ENCODE results near the gene DNASE1L3. TPM values are rescaled to one million over a fixed set of nuclear protein-coding genes. Genes with fewer than 3 reads are reported as not detected.

Gene DNASE1L3
- total and polyA plus RNA-seq, 2 of the 13 experiments (the other 11 are each of a cell fraction or from before 2014, with no cell fraction given): 0.86 to 1.7 TPM

DNA sequence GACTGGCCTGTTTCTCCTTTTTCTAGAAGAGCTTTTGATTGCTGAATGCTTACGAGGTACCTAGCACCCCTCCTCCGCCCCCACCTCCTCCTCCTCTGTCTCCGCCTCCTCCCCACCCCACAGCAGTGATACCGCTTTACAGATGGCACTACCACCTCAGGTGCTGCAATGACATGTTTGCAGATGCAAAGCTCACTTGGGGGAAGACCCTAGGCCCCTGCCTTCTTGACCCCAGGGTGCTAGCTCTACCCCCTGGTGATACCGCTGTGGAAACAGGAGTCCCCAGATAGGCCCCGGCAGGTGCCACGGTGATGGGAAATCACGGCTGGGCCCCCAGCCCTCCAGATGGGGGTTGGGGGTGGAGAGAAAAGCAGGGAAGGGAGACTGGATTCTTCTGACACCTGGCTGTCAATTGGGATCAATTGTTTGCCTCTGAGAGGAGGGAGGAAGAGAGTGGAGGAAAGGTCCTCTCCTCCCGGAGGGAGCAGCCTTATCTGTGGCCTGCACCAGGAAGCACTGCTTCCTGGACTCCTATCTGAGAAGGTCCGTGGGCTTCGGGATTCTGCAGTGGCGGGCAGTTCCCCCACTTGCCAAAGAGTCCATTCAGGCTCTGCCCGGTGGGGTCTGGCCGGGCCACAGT lies 37.6 kb downstream of the DNASE1L3 start (continued):
- TF ChIP-seq, protein P1, sequence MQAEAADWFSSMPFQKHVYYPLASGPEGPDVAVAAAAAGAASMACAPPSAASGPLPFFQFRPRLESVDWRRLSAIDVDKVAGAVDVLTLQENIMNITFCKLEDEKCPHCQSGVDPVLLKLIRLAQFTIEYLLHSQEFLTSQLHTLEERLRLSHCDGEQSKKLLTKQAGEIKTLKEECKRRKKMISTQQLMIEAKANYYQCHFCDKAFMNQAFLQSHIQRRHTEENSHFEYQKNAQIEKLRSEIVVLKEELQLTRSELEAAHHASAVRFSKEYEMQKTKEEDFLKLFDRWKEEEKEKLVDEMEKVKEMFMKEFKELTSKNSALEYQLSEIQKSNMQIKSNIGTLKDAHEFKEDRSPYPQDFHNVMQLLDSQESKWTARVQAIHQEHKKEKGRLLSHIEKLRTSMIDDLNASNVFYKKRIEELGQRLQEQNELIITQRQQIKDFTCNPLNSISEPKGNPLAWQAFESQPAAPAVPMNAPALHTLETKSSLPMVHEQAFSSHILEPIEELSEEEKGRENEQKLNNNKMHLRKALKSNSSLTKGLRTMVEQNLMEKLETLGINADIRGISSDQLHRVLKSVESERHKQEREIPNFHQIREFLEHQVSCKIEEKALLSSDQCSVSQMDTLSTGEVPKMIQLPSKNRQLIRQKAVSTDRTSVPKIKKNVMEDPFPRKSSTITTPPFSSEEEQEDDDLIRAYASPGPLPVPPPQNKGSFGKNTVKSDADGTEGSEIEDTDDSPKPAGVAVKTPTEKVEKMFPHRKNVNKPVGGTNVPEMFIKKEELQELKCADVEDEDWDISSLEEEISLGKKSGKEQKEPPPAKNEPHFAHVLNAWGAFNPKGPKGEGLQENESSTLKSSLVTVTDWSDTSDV (CRISPR knock-in tag; IDR thresholded peaks at IDR 0.05): no peak
- TF ChIP-seq HNF4G (IDR thresholded peaks at IDR 0.05; ENCODE audit: borderline replicate concordance, low read depth, low read length) (peak; percentile 68), HNF4G (CRISPR knock-in tag; IDR thresholded peaks at IDR 0.05; ENCODE audit: borderline replicate concordance, low read depth) (no peak), ZNF878 (CRISPR knock-in tag; IDR thresholded peaks at IDR 0.05) (no peak), ZNF557 (CRISPR knock-in tag; IDR thresholded peaks at IDR 0.05) (no peak), MED13 (CRISPR knock-in tag; IDR thresholded peaks at IDR 0.05) (peak; percentile 15; the same call in 1 of the 2 replicates), ZNF747 (CRISPR knock-in tag; IDR thresholded peaks at IDR 0.05; ENCODE audit: borderline replicate concordance) (no peak), THRA (CRISPR knock-in tag; IDR thresholded peaks at IDR 0.05; ENCODE audit: borderline replicate concordance) (no peak), RELA (CRISPR knock-in tag; IDR thresholded peaks at IDR 0.05) (no peak), ELF3 (CRISPR knock-in tag; IDR thresholded peaks at IDR 0.05) (peak; percentile 64), YEATS4 (CRISPR knock-in tag; IDR thresholded peaks at IDR 0.05; ENCODE audit: borderline replicate concordance) (no peak), CBX5 (CRISPR knock-in tag; IDR thresholded peaks at IDR 0.05; ENCODE audit: borderline replicate concordance) (no peak), AGO2 (optimal IDR thresholded peaks at IDR 0.05; ENCODE audit: low read depth, low read length) (peak; percentile 93), PRDM4 (CRISPR knock-in tag; IDR thresholded peaks at IDR 0.05; ENCODE audit: borderline replicate concordance) (no peak), ZKSCAN8 (CRISPR knock-in tag; IDR thresholded peaks at IDR 0.05; ENCODE audit: borderline replicate concordance) (no peak), ZNF33A (CRISPR knock-in tag; IDR thresholded peaks at IDR 0.05; ENCODE audit: borderline replicate concordance) (no peak)
- TF ChIP-seq, protein P2, sequence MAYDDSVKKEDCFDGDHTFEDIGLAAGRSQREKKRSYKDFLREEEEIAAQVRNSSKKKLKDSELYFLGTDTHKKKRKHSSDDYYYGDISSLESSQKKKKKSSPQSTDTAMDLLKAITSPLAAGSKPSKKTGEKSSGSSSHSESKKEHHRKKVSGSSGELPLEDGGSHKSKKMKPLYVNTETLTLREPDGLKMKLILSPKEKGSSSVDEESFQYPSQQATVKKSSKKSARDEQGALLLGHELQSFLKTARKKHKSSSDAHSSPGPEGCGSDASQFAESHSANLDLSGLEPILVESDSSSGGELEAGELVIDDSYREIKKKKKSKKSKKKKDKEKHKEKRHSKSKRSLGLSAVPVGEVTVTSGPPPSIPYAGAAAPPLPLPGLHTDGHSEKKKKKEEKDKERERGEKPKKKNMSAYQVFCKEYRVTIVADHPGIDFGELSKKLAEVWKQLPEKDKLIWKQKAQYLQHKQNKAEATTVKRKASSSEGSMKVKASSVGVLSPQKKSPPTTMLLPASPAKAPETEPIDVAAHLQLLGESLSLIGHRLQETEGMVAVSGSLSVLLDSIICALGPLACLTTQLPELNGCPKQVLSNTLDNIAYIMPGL (CRISPR knock-in tag; IDR thresholded peaks at IDR 0.05; ENCODE audit: borderline replicate concordance in 1 of 2, low read depth in 1 of 2): peak in 1 of 2 experiments; percentile 22; a peak in 1 of 4 replicates
- TF ChIP-seq, protein P3, sequence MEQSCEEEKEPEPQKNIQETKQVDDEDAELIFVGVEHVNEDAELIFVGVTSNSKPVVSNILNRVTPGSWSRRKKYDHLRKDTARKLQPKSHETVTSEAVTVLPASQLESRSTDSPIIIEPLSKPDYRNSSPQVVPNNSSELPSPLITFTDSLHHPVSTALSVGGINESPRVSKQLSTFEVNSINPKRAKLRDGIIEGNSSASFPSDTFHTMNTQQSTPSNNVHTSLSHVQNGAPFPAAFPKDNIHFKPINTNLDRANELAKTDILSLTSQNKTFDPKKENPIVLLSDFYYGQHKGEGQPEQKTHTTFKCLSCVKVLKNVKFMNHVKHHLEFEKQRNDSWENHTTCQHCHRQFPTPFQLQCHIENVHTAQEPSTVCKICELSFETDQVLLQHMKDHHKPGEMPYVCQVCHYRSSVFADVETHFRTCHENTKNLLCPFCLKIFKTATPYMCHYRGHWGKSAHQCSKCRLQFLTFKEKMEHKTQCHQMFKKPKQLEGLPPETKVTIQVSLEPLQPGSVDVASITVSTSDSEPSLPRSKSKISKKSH (CRISPR knock-in tag; IDR thresholded peaks at IDR 0.05; ENCODE audit: borderline replicate concordance): no peak; the same call in 1 of the 2 replicates
